OCI-LY1 (cell line): ENCODE results near the gene NR6A1.

ENCODE experiments used
- H2AFZ ChIP-seq: fragments of 200-600 bp; sonication (generic), shearing (Covaris generic); 2 replicates; pipeline ENCODE4 v1.6.0; 2014; ENCODE audit warnings: antibody characterized with exemption, mild to moderate bottlenecking, low read length
- H3F3A ChIP-seq: fragments of 200-600 bp; sonication (generic), shearing (Covaris generic); 2 replicates; pipeline ENCODE4 v1.6.0; 2014; ENCODE audit warnings: mild to moderate bottlenecking, antibody characterized with exemption, low read length, moderate library complexity; ENCODE audit not compliant: insufficient read depth
- H3K27ac ChIP-seq: fragments of 200-600 bp; sonication (generic); 2 replicates; pipeline ENCODE4 v1.5.1; 2014; ENCODE audit warnings: low read length, mixed run types, mild to moderate bottlenecking, low read depth; ENCODE audit not compliant: poor library complexity, severe bottlenecking
- H3K27me3 ChIP-seq: fragments of 200-600 bp; sonication (generic); 2 replicates; pipeline ENCODE4 v1.6.0; 2014; ENCODE audit warnings: antibody characterized with exemption, mild to moderate bottlenecking, low read length, moderate library complexity; ENCODE audit not compliant: insufficient read depth
- H3K36me3 ChIP-seq: fragments of 200-600 bp; sonication (generic); 2 replicates; pipeline ENCODE4 v1.6.1; 2014; ENCODE audit warnings: mild to moderate bottlenecking, antibody characterized with exemption, low read length, moderate library complexity, mixed read lengths; ENCODE audit not compliant: insufficient read depth
- H3K4me1 ChIP-seq: fragments of 200-600 bp; sonication (generic); 2 replicates; pipeline ENCODE4 v1.5.1; 2014; ENCODE audit warnings: mild to moderate bottlenecking, low read length, moderate library complexity; ENCODE audit not compliant: insufficient read depth, severe bottlenecking
- H3K4me2 ChIP-seq: fragments of 200-600 bp; sonication (generic), shearing (Covaris generic); 2 replicates; pipeline ENCODE4 v1.6.1; 2014; ENCODE audit warnings: low read length
- H3K4me3 ChIP-seq: fragments of 200-600 bp; sonication (generic); 2 replicates; pipeline ENCODE4 v1.5.1; 2014; ENCODE audit warnings: low read length, low read depth, mild to moderate bottlenecking, mixed read lengths; ENCODE audit not compliant: poor library complexity, severe bottlenecking
- H3K79me2 ChIP-seq: fragments of 200-600 bp; shearing (Covaris generic); 2 replicates; pipeline ENCODE4 v1.6.1; 2016; ENCODE audit warnings: mixed run types, low read length, mixed read lengths; ENCODE audit not compliant: insufficient read depth
- H3K9ac ChIP-seq: fragments of 200-600 bp; sonication (generic), shearing (Covaris generic); 2 replicates; pipeline ENCODE4 v1.6.1; 2014; ENCODE audit warnings: mild to moderate bottlenecking, low read length, mixed read lengths
- H3K9me2 ChIP-seq: fragments of 200-600 bp; sonication (generic), shearing (Covaris generic); 2 replicates; pipeline ENCODE4 v1.6.1; 2014; ENCODE audit warnings: low read depth, mild to moderate bottlenecking, low read length, mixed read lengths
- H3K9me3 ChIP-seq: fragments of 200-600 bp; shearing (Covaris generic); 2 replicates; pipeline ENCODE4 v1.6.1; 2014; ENCODE audit warnings: low read length, mixed read lengths
- H4K20me1 ChIP-seq: fragments of 200-600 bp; sonication (generic), shearing (Covaris generic); 2 replicates; pipeline ENCODE4 v1.6.0; 2016; ENCODE audit warnings: mild to moderate bottlenecking, low read length; ENCODE audit not compliant: insufficient read depth
- EZH2 ChIP-seq: fragments of 200-600 bp; sonication (generic), shearing (Covaris generic); IDR thresholded peaks from 2 replicates; pipeline ENCODE4 v1.8.0; 2017; ENCODE audit warnings: borderline replicate concordance, mixed run types, mild to moderate bottlenecking, antibody characterized with exemption, low read length, moderate library complexity, mixed read lengths
- TF ChIP-seq, protein P1 (sequence below): fragments of 200-600 bp; sonication (generic), shearing (Covaris generic); IDR thresholded peaks from 2 replicates; pipeline ENCODE4 v1.5.1; 2017; ENCODE audit warnings: mild to moderate bottlenecking, antibody characterized with exemption, low read length, moderate library complexity, mixed read lengths

Gene NR6A1

DNA sequence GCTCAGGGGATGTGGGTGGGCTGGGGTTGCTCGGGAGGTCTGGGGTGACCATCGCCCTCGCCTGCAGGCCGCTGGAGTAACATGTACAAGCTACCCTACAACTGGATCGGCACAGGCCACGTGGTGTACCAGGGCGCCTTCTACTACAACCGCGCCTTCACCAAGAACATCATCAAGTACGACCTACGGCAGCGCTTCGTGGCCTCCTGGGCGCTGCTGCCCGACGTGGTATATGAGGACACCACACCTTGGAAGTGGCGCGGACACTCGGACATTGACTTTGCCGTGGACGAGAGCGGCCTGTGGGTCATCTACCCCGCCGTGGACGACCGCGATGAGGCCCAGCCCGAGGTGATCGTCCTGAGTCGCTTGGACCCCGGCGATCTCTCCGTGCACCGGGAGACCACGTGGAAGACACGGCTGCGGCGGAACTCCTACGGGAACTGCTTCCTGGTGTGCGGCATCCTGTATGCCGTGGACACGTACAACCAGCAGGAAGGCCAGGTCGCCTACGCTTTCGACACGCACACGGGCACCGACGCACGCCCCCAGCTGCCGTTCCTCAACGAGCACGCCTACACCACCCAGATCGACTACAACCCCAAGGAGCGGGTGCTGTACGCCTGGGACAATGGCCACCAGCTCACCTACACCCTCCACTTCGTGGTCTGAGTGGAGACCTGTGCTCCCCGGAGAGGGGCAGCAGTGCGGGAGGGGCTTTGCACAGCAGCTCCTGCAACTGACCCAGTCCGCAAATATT, 38.8 kb upstream of the NR6A1 start:
- H3K79me2 ChIP-seq, result no peaks in the 10 kb centered on the region
- H3K4me1 ChIP-seq, result no peaks in the 10 kb centered on the region
- H4K20me1 ChIP-seq, result no peaks in the 10 kb centered on the region
- no peak overlapping the region for H3K27ac ChIP-seq
- no peaks in the 10 kb centered on the region for H3F3A ChIP-seq
- H3K9me2 ChIP-seq, result no peaks in the 10 kb centered on the region
- H3K4me3 ChIP-seq, result no peak overlapping the region
- no peaks in the 10 kb centered on the region for H3K27me3 ChIP-seq
- no peak overlapping the region for H3K4me2 ChIP-seq
- TF ChIP-seq EZH2, result no peak
- TF ChIP-seq, protein P1, sequence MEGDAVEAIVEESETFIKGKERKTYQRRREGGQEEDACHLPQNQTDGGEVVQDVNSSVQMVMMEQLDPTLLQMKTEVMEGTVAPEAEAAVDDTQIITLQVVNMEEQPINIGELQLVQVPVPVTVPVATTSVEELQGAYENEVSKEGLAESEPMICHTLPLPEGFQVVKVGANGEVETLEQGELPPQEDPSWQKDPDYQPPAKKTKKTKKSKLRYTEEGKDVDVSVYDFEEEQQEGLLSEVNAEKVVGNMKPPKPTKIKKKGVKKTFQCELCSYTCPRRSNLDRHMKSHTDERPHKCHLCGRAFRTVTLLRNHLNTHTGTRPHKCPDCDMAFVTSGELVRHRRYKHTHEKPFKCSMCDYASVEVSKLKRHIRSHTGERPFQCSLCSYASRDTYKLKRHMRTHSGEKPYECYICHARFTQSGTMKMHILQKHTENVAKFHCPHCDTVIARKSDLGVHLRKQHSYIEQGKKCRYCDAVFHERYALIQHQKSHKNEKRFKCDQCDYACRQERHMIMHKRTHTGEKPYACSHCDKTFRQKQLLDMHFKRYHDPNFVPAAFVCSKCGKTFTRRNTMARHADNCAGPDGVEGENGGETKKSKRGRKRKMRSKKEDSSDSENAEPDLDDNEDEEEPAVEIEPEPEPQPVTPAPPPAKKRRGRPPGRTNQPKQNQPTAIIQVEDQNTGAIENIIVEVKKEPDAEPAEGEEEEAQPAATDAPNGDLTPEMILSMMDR, result no peak
- no peak overlapping the region for H3K9ac ChIP-seq
- H2AFZ ChIP-seq, result no peak overlapping the region
- 0 out of 2 replicates have a peak, but pooled peaks cover 3% of the 10 kb centered on the region for H3K36me3 ChIP-seq
- no peaks in the 10 kb centered on the region for H3K9me3 ChIP-seq

DNA sequence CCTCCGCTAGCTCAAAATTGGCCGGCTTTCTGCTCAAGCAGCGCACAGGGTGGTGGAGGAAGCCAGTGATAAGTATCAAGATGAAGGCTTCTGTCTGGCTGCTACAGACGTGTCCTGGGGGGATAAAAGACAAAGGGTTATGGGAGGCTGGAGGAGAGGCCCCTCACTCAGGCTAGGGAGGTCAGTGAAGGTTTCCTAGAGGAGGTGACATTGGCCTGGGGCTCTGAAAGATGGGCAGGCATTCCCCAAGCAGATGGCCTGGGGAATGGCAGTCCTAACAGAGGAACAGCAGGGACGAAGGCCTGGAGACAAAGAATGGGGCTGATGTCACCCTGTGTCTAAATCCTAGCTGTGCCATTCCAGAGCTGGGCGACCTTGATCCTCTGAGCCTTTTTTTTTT, 38.1 kb upstream of the NR6A1 start:
- H2AFZ ChIP-seq, result no peak overlapping the region
- H3K4me1 ChIP-seq, result no peaks in the 10 kb centered on the region
- H3K9me3 ChIP-seq, result no peaks in the 10 kb centered on the region
- no peaks in the 10 kb centered on the region for H3K9me2 ChIP-seq
- H3K4me3 ChIP-seq, result no peak overlapping the region
- H3K4me2 ChIP-seq, result no peak overlapping the region
- TF ChIP-seq EZH2, result no peak
- TF ChIP-seq, protein P1, result no peak
- H3K9ac ChIP-seq, result no peak overlapping the region
- H3K36me3 ChIP-seq, result 0 out of 2 replicates have a peak, but pooled peaks cover 3% of the 10 kb centered on the region
- H3K79me2 ChIP-seq, result no peaks in the 10 kb centered on the region
- no peaks in the 10 kb centered on the region for H4K20me1 ChIP-seq
- no peaks in the 10 kb centered on the region for H3K27me3 ChIP-seq
- no peaks in the 10 kb centered on the region for H3F3A ChIP-seq
- H3K27ac ChIP-seq, result no peak overlapping the region

DNA sequence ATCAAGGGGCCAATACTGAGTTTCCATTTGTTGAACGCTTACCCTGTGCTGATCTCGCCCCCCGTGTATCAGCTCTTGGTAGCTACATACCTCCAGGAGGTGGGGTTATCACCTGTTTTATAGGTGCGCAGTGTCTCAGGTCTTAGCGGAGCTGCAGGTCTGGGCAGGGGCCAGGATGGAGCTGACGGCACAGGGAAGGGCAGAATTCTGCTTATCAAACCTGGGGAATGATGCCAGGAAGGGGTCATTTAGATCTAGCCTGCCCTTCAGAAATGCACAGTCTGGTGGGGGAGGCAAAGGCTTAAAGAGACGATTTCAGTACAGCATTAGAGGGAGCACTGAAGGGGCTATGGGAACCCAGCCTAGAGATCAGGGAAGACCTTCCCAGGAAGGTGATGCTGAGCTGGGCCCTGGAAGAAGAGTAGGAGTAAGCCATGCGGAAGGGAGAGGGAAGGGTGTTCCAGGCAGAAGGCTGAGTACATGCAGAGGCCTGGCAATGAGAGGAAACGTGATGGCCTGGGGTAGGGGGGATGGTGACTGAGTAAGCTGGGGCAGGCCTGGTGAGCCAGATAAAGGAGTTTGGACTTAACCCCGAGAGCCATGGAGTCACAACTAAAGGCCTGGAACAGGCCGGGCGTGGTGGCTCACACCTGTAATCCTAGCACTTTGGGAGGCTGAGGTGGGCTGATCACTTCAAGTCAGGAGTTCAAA, 37.3 kb upstream of the NR6A1 start:
- Histone ChIP-seq H3K9me3 (no peaks in the 10 kb centered on the region), H3K27ac (no peak overlapping the region), H3K79me2 (no peaks in the 10 kb centered on the region), H3F3A (no peaks in the 10 kb centered on the region), H3K9ac (no peak overlapping the region), H3K36me3 (0 out of 2 replicates have a peak, but pooled peaks cover 3% of the 10 kb centered on the region), H3K4me3 (no peak overlapping the region), H3K4me1 (no peaks in the 10 kb centered on the region), H2AFZ (no peak overlapping the region), H3K27me3 (no peaks in the 10 kb centered on the region), H3K4me2 (no peak overlapping the region), H4K20me1 (no peaks in the 10 kb centered on the region), H3K9me2 (no peaks in the 10 kb centered on the region)
- TF ChIP-seq EZH2, result no peak
- TF ChIP-seq, protein P1, result no peak
